ENCODE measurements around the gene CYP51A1. TPM values are rescaled to one million over a fixed set of nuclear protein-coding genes. Genes with fewer than 3 reads are reported as not detected.
"Not testable (repeated sequence)": the region's sequence is repeated elsewhere in the genome, so short reads cannot be mapped to it uniquely, and the experiment has no call there.

The CYP51A1 gene
- polyA plus RNA-seq, 1 donor (not counting 4 experiments of a cell fraction or from before 2014, with no cell fraction given): 55.1 TPM

- no peak overlapping the region for H3K4me3 ChIP-seq (ENCODE audit: control insufficient read depth in 2 of 3, extremely low read depth in 1 of 3, insufficient read depth in 2 of 3, low read depth in 1 of 3, low read length in 3 of 3)
- no peaks in the 10 kb centered on the region for H3K27me3 ChIP-seq (ENCODE audit: control insufficient read depth, extremely low read depth, insufficient read depth, low read length)
- no peak overlapping the region for H3K9ac ChIP-seq (ENCODE audit: control insufficient read depth, extremely low read depth, insufficient read depth, low read length)
- DNase-seq (ENCODE audit: low read depth, low spot score): no peak
- no peak overlapping the region for H3K4me2 ChIP-seq (ENCODE audit: control insufficient read depth, extremely low read depth, insufficient read depth, low read depth, low read length)
- TF ChIP-seq EZH2 (IDR thresholded peaks at IDR 0.05; ENCODE audit: low read length): no peak
- no peak for TF ChIP-seq CTCF (optimal IDR thresholded peaks at IDR 0.05 in 1 of 3, IDR thresholded peaks at IDR 0.05 in 1 of 3, conservative IDR thresholded peaks at IDR 0.05 in 1 of 3; ENCODE audit: extremely low read depth in 1 of 3, insufficient read depth in 2 of 3, low read length in 3 of 3)
- no peak overlapping the region for H2AFZ ChIP-seq (ENCODE audit: control insufficient read depth, low read length)
- no peak for FAIRE-seq
- no peak overlapping the region for H3K27ac ChIP-seq (ENCODE audit: control insufficient read depth, insufficient read depth, low read length)
- H3K4me1 ChIP-seq (ENCODE audit: control insufficient read depth, extremely low read depth, insufficient read depth, low read length): no peaks in the 10 kb centered on the region
- H4K20me1 ChIP-seq (ENCODE audit: control insufficient read depth, extremely low read depth, insufficient read depth, low read length): no peaks in the 10 kb centered on the region
- H3K9me3 ChIP-seq (ENCODE audit: control insufficient read depth, low read depth, low read length): no peaks in the 10 kb centered on the region
- H3K79me2 ChIP-seq (ENCODE audit: control insufficient read depth, insufficient read depth, low read length): no peaks in the 10 kb centered on the region
- peaks cover 8 to 12% of the 10 kb centered on the region in 2 experiments for H3K36me3 ChIP-seq (ENCODE audit: control insufficient read depth in 2 of 2, extremely low read depth in 1 of 2, insufficient read depth in 2 of 2, low read length in 2 of 2)
- no peaks in the 10 kb centered on the region for H3K9me1 ChIP-seq (ENCODE audit: control insufficient read depth, extremely low read depth, insufficient read depth, low read length)
- dilution Hi-C loops (cut with MboI; ENCODE audit: extremely low pct_ligation_motif_present, low sequenced_read_pairs): no loop called here
These were observed 25.5 kb downstream of the CYP51A1 start for GRCh38 chr7:92108821-92109220.

- H2AFZ ChIP-seq (ENCODE audit: control insufficient read depth, low read length); H3K27me3 ChIP-seq (ENCODE audit: control insufficient read depth, extremely low read depth, insufficient read depth, low read length); FAIRE-seq; H3K9me3 ChIP-seq (ENCODE audit: control insufficient read depth, low read depth, low read length); H3K27ac ChIP-seq (ENCODE audit: control insufficient read depth, insufficient read depth, low read length); H3K79me2 ChIP-seq (ENCODE audit: control insufficient read depth, insufficient read depth, low read length); H3K9ac ChIP-seq (ENCODE audit: control insufficient read depth, extremely low read depth, insufficient read depth, low read length); H3K4me3 ChIP-seq (ENCODE audit: control insufficient read depth in 2 of 3, extremely low read depth in 1 of 3, insufficient read depth in 2 of 3, low read depth in 1 of 3, low read length in 3 of 3); H3K4me1 ChIP-seq (ENCODE audit: control insufficient read depth, extremely low read depth, insufficient read depth, low read length); DNase-seq (ENCODE audit: low read depth, low spot score); H3K4me2 ChIP-seq (ENCODE audit: control insufficient read depth, extremely low read depth, insufficient read depth, low read depth, low read length); H4K20me1 ChIP-seq (ENCODE audit: control insufficient read depth, extremely low read depth, insufficient read depth, low read length); H3K9me1 ChIP-seq (ENCODE audit: control insufficient read depth, extremely low read depth, insufficient read depth, low read length); dilution Hi-C loops (cut with MboI; ENCODE audit: extremely low pct_ligation_motif_present, low sequenced_read_pairs): not testable (repeated sequence)
- peaks cover 0 to 15% of the 10 kb centered on the region in 2 experiments for H3K36me3 ChIP-seq (ENCODE audit: control insufficient read depth in 2 of 2, extremely low read depth in 1 of 2, insufficient read depth in 2 of 2, low read length in 2 of 2)
These were observed 31.4 kb downstream of the CYP51A1 start for GRCh38 chr7:92102862-92103261.

GRCh38 chr7:92100534-92100933, 33.7 kb downstream of the CYP51A1 start:
- H3K4me1 ChIP-seq (ENCODE audit: control insufficient read depth, extremely low read depth, insufficient read depth, low read length): no peaks in the 10 kb centered on the region
- no peaks in the 10 kb centered on the region for H3K9me3 ChIP-seq (ENCODE audit: control insufficient read depth, low read depth, low read length)
- no peak overlapping the region for H2AFZ ChIP-seq (ENCODE audit: control insufficient read depth, low read length)
- FAIRE-seq (no peak), DNase-seq (ENCODE audit: low read depth, low spot score) (no peak)
- no peaks in the 10 kb centered on the region for H3K79me2 ChIP-seq (ENCODE audit: control insufficient read depth, insufficient read depth, low read length)
- H4K20me1 ChIP-seq (ENCODE audit: control insufficient read depth, extremely low read depth, insufficient read depth, low read length): no peaks in the 10 kb centered on the region
- H3K4me3 ChIP-seq (ENCODE audit: control insufficient read depth in 2 of 3, extremely low read depth in 1 of 3, insufficient read depth in 2 of 3, low read depth in 1 of 3, low read length in 3 of 3): no peak overlapping the region
- no peak for TF ChIP-seq EZH2 (IDR thresholded peaks at IDR 0.05; ENCODE audit: low read length)
- no peak for TF ChIP-seq CTCF (optimal IDR thresholded peaks at IDR 0.05 in 1 of 3, IDR thresholded peaks at IDR 0.05 in 1 of 3, conservative IDR thresholded peaks at IDR 0.05 in 1 of 3; ENCODE audit: extremely low read depth in 1 of 3, insufficient read depth in 2 of 3, low read length in 3 of 3)
- H3K9me1 ChIP-seq (ENCODE audit: control insufficient read depth, extremely low read depth, insufficient read depth, low read length): no peaks in the 10 kb centered on the region
- H3K9ac ChIP-seq (ENCODE audit: control insufficient read depth, extremely low read depth, insufficient read depth, low read length): no peak overlapping the region
- H3K27ac ChIP-seq (ENCODE audit: control insufficient read depth, insufficient read depth, low read length): no peak overlapping the region
- no peak overlapping the region for H3K4me2 ChIP-seq (ENCODE audit: control insufficient read depth, extremely low read depth, insufficient read depth, low read depth, low read length)
- H3K27me3 ChIP-seq (ENCODE audit: control insufficient read depth, extremely low read depth, insufficient read depth, low read length): no peaks in the 10 kb centered on the region
- dilution Hi-C loops (cut with MboI; ENCODE audit: extremely low pct_ligation_motif_present, low sequenced_read_pairs): no loop called here
- H3K36me3 ChIP-seq (ENCODE audit: control insufficient read depth in 2 of 2, extremely low read depth in 1 of 2, insufficient read depth in 2 of 2, low read length in 2 of 2): peaks cover 3 to 17% of the 10 kb centered on the region in 2 experiments

All from keratinocyte (primary cell).